HL-60/S4 (cell line): ENCODE results near the gene EOLA1.
"Not testable (repeated sequence)": the region's sequence is repeated elsewhere in the genome, so short reads cannot be mapped to it uniquely, and the experiment has no call there.

Experiments
- in situ Hi-C: fragments of 300-500 bp; cut with MboI; formaldehyde crosslinking; loops from 2 replicates; pipeline ENCODE4 v1.14.3; 2022; ENCODE audit warnings: low sequenced_read_pairs

EOLA1 gene

GRCh38 chrX:149540621-149541520 is at the start of gene EOLA1:
Gene EOLA1, plus strand, starts transcription at chrX:149541012. Its CDS starts 4,619 bp downstream, at chrX:149545631.
- in situ Hi-C loops: no loop called here

- in situ Hi-C loops: no loop called here
Observed at GRCh38 chrX:149491812-149492211, 49.0 kb upstream of the EOLA1 start.

GRCh38 chrX:149493567-149494562 is 46.9 kb upstream of the EOLA1 start:
- in situ Hi-C loops: no loop called here

GRCh38 chrX:149494844-149495565 is 45.8 kb upstream of the EOLA1 start:
- in situ Hi-C loops: no loop called here

GRCh38 chrX:149495573-149496071 is 45.2 kb upstream of the EOLA1 start:
- in situ Hi-C loops: no loop called here

GRCh38 chrX:149497054-149497453 is 43.8 kb upstream of the EOLA1 start:
- in situ Hi-C loops: no loop called here

- in situ Hi-C loops: no loop called here
Observed at GRCh38 chrX:149497626-149498025, 43.2 kb upstream of the EOLA1 start.

GRCh38 chrX:149498767-149499166 is 42.0 kb upstream of the EOLA1 start:
- in situ Hi-C loops: no loop called here

GRCh38 chrX:149499766-149500165 is 41.0 kb upstream of the EOLA1 start:
- in situ Hi-C loops: no loop called here

GRCh38 chrX:149502923-149503322 is 37.9 kb upstream of the EOLA1 start:
- in situ Hi-C loops: not testable (repeated sequence)

GRCh38 chrX:149503446-149503845 is 37.4 kb upstream of the EOLA1 start:
- in situ Hi-C loops: not testable (repeated sequence)

- in situ Hi-C loops: no loop called here
Observed at GRCh38 chrX:149504226-149504914, 36.4 kb upstream of the EOLA1 start.

- in situ Hi-C loops: no loop called here
Observed at GRCh38 chrX:149504915-149505651, 35.7 kb upstream of the EOLA1 start, which contains the start of gene IDS. Gene IDS, minus strand, starts transcription at chrX:149505306. Its CDS starts 169 bp downstream, at chrX:149505137.

GRCh38 chrX:149505671-149506070 is 35.1 kb upstream of the EOLA1 start:
- in situ Hi-C loops: no loop called here

- in situ Hi-C loops: no loop called here
Observed at GRCh38 chrX:149506349-149506748, 34.5 kb upstream of the EOLA1 start.

GRCh38 chrX:149508467-149508866 is 32.3 kb upstream of the EOLA1 start:
- in situ Hi-C loops: no loop called here

- in situ Hi-C loops: no loop called here
Observed at GRCh38 chrX:149510386-149510785, 30.4 kb upstream of the EOLA1 start.

- in situ Hi-C loops: no loop called here
Observed at GRCh38 chrX:149511081-149511480, 29.7 kb upstream of the EOLA1 start.

GRCh38 chrX:149512225-149512885 is 28.5 kb upstream of the EOLA1 start:
- in situ Hi-C loops: no loop called here
